ENCODE results near the gene SGO1.

SGO1 gene

GRCh38 chr3:20142517-20142916 is 43.5 kb downstream of the SGO1 start:
- TF ChIP-seq, protein P1, sequence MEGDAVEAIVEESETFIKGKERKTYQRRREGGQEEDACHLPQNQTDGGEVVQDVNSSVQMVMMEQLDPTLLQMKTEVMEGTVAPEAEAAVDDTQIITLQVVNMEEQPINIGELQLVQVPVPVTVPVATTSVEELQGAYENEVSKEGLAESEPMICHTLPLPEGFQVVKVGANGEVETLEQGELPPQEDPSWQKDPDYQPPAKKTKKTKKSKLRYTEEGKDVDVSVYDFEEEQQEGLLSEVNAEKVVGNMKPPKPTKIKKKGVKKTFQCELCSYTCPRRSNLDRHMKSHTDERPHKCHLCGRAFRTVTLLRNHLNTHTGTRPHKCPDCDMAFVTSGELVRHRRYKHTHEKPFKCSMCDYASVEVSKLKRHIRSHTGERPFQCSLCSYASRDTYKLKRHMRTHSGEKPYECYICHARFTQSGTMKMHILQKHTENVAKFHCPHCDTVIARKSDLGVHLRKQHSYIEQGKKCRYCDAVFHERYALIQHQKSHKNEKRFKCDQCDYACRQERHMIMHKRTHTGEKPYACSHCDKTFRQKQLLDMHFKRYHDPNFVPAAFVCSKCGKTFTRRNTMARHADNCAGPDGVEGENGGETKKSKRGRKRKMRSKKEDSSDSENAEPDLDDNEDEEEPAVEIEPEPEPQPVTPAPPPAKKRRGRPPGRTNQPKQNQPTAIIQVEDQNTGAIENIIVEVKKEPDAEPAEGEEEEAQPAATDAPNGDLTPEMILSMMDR (IDR thresholded peaks at IDR 0.05): no peak
- TF ChIP-seq ZFX (IDR thresholded peaks at IDR 0.05; ENCODE audit: borderline replicate concordance): no peak
- no peak overlapping the region for H3K27ac ChIP-seq

DNA sequence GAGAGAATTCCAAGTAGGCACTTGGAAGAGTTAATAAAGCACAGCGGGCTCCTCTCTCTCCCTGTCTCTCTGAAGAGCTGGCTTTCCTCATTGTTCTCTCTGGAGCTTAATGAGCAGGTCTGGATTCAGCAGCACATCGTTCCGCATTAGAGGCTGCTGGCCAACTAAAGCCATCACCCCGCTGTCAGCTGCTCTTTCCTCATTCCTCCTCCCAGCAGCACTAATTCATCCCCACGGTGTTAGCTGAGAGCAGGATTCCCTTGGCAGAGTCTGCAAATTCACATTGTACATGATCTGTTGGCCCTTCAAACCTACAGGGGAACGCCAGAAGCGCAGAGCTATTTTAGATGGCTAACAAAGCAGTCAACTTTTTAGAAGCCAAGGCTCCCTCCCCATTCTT is 44.2 kb downstream of the SGO1 start:
- TF ChIP-seq, protein P1 (IDR thresholded peaks at IDR 0.05): no peak
- no peak for TF ChIP-seq ZFX (IDR thresholded peaks at IDR 0.05; ENCODE audit: borderline replicate concordance)
- H3K27ac ChIP-seq: no peak overlapping the region

GRCh38 chr3:20141316-20141715 is 44.7 kb downstream of the SGO1 start:
- no peak overlapping the region for H3K27ac ChIP-seq
- no peak for TF ChIP-seq ZFX (IDR thresholded peaks at IDR 0.05; ENCODE audit: borderline replicate concordance)
- TF ChIP-seq, protein P1 (IDR thresholded peaks at IDR 0.05): no peak

DNA sequence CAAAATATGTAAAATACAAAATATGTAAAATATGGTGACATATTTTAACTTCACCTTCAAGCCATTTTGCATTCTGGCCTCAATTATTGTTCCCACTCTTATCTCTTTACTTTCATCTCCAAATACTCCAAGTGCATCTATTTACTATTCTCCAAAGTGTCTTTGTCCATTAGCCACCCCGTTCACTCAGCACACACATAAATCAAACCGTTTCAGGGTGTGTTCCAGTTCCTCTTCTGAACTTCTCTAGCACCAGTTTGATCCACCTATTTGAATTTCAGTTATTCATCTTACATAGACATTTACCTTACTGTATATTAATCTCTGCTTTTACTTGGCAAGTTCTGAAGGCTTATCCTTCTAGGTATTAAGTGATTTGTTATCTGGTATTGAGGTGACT is 45.1 kb downstream of the SGO1 start:
- H3K27ac ChIP-seq: no peak overlapping the region
- no peak for TF ChIP-seq ZFX (IDR thresholded peaks at IDR 0.05; ENCODE audit: borderline replicate concordance)
- TF ChIP-seq, protein P1 (IDR thresholded peaks at IDR 0.05): no peak

DNA sequence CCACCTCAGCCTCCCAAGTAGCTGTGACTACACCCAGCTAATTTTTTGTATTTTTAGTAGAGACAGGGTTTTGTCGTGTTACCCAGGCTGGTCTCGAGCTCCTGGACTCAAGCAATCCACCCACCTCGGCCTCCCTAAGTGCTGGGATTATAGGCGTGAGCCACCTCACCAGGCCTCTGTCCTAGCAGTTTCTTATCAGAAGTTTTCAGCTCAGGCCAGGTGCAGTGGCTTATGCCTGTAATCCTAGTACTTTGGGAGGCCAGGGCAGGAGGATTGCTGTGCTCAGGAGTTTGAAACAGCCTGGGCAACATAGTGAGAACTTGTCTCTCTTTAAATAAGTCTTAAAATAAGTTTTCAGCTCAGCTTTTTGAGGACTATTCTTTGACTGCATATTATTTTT is 48.4 kb downstream of the SGO1 start:
- no peak overlapping the region for H3K27ac ChIP-seq
- no peak for TF ChIP-seq ZFX (IDR thresholded peaks at IDR 0.05; ENCODE audit: borderline replicate concordance)
- TF ChIP-seq, protein P1 (IDR thresholded peaks at IDR 0.05): no peak

- H3K27ac ChIP-seq: no peak overlapping the region
- TF ChIP-seq, protein P1 (IDR thresholded peaks at IDR 0.05): no peak
- TF ChIP-seq ZFX (IDR thresholded peaks at IDR 0.05; ENCODE audit: borderline replicate concordance): no peak
Observed at GRCh38 chr3:20136231-20136630, 49.8 kb downstream of the SGO1 start.

GRCh38 chr3:20130106-20130505 is 55.9 kb downstream of the SGO1 start:
- TF ChIP-seq, protein P1 (IDR thresholded peaks at IDR 0.05): no peak
- no peak for TF ChIP-seq ZFX (IDR thresholded peaks at IDR 0.05; ENCODE audit: borderline replicate concordance)
- no peak overlapping the region for H3K27ac ChIP-seq

All from 22Rv1 (cell line).